GM12878 (cell line): ENCODE data around the gene ANK2. TPM values are rescaled to one million over a fixed set of nuclear protein-coding genes. Genes with fewer than 3 reads are reported as not detected.

Source experiments
- ATAC-seq: fragments of 200-7000 bp; cut with Tn5 transposase; 3 replicates; pipeline ENCODE4 v1.9.1; 2020; ENCODE audit warnings: mild to moderate bottlenecking, moderate library complexity
- BruUV-seq: library from RNA; stranded (reverse); fragments of 400-500 nt; replicated peaks from 2 replicates; lab custom pipeline; 2021; lab: Mats Ljungman, UMichigan
- CTCF ChIA-PET: fragments of 300-600 bp; sonication (Branson Sonifier 250); formaldehyde crosslinking; extraction: SDS; loops from one replicate; lab custom pipeline; 2021; ENCODE audit warnings: inconsistent platforms; lab: Yijun Ruan, JAX
- POLR2A ChIA-PET: fragments of 350-600 bp; formaldehyde crosslinking; extraction: SDS; loops from one replicate; lab custom pipeline; 2021; ENCODE audit warnings: inconsistent platforms; lab: Charles Lee
- RAD21 ChIA-PET: fragments of 300-600 bp; sonication (Branson Sonifier 250); formaldehyde crosslinking; loops from one replicate; lab custom pipeline; 2023; ENCODE audit warnings: antibody characterized with exemption; ENCODE audit not compliant: unreplicated experiment; lab: Charles Lee
- SMC1A ChIA-PET: fragments of 300-600 bp; sonication (Branson Sonifier 250); formaldehyde crosslinking; loops from one replicate; lab custom pipeline; 2023; ENCODE audit not compliant: unreplicated experiment, uncharacterized antibody; lab: Charles Lee
- DNase-seq: peaks from one replicate; pipeline ENCODE4 v3.0.0-alpha.2; 2011; ENCODE audit warnings: low read depth, low spot score
- FAIRE-seq: peaks from 3 replicates; lab custom pipeline; 2011; peaks lifted over from hg19 to GRCh38; lab: Jason Lieb, UNC
- H2AFZ ChIP-seq: 2 replicates; pipeline ENCODE4 v1.6.0; 2011; ENCODE audit warnings: low read depth, low read length, control low read depth; ENCODE audit not compliant: control insufficient read depth
- H3K27ac ChIP-seq: 2 replicates; pipeline ENCODE4 v1.5.1; 2011; ENCODE audit warnings: control low read depth; ENCODE audit not compliant: control insufficient read depth, insufficient read depth
- H3K27me3 ChIP-seq, 2 experiments: replicated peaks in 1 of 2; 2 replicates each; pipeline versions ENCODE4 v1.6.0 to v1.6.1; 2011; ENCODE audit warnings: low read length in 1 of 2; ENCODE audit not compliant: control insufficient read depth in 2 of 2, insufficient read depth in 2 of 2
- H3K36me3 ChIP-seq, 2 experiments: 2 replicates each; pipeline ENCODE4 v1.5.1; 2011; ENCODE audit warnings: low read length in 1 of 2; ENCODE audit not compliant: control insufficient read depth in 2 of 2, insufficient read depth in 2 of 2
- H3K4me1 ChIP-seq: 2 replicates; pipeline ENCODE4 v1.6.1; 2011; ENCODE audit warnings: mild to moderate bottlenecking, low read length, moderate library complexity, mixed read lengths; ENCODE audit not compliant: control insufficient read depth, insufficient read depth
- H3K4me2 ChIP-seq: 2 replicates; pipeline ENCODE4 v1.6.0; 2011; ENCODE audit warnings: control low read depth; ENCODE audit not compliant: control insufficient read depth, insufficient read depth
- H3K4me3 ChIP-seq: fragments of 200-600 bp; sonication (generic); 2 replicates; pipeline ENCODE4 v1.5.1; 2016
- H3K79me2 ChIP-seq: 2 replicates; pipeline ENCODE4 v1.6.0; 2011; ENCODE audit warnings: low read length; ENCODE audit not compliant: control insufficient read depth, insufficient read depth
- H3K9ac ChIP-seq: 2 replicates; pipeline ENCODE4 v1.8.0; 2011; ENCODE audit warnings: low read length, control low read depth, mixed read lengths; ENCODE audit not compliant: control insufficient read depth, insufficient read depth
- H3K9me3 ChIP-seq: replicated peaks from 3 replicates; pipeline ENCODE4 v1.5.1; 2011; ENCODE audit warnings: mild to moderate bottlenecking, low read length; ENCODE audit not compliant: control insufficient read depth, insufficient read depth
- H4K20me1 ChIP-seq: 2 replicates; pipeline ENCODE4 v1.6.0; 2011; ENCODE audit not compliant: control insufficient read depth, insufficient read depth
- KDM1A ChIP-seq: fragments of 200-600 bp; sonication (generic); IDR thresholded peaks from 2 replicates; pipeline ENCODE4 v1.6.1; 2016; ENCODE audit warnings: borderline replicate concordance
- NBN ChIP-seq: fragments of 450-650 bp; IDR thresholded peaks from 2 replicates; pipeline ENCODE4 v1.6.1; 2016
- NR2C1 ChIP-seq: fragments of 450-650 bp; IDR thresholded peaks from 2 replicates; pipeline ENCODE4 v1.6.1; 2017; ENCODE audit warnings: antibody characterized with exemption, mild to moderate bottlenecking, moderate library complexity
- PBX3 ChIP-seq: IDR thresholded peaks from 2 replicates; pipeline ENCODE4 v1.6.1; 2011; ENCODE audit warnings: mild to moderate bottlenecking, low read depth, low read length, moderate library complexity; ENCODE audit not compliant: insufficient replicate concordance
- WGBS: methylation state at CpG from one replicate; pipeline ENCODE4 v1.1.6; 2016; ENCODE audit warnings: low lambda C conversion rate; ENCODE audit not compliant: insufficient replicate concordance, insufficient coverage; ENCODE audit errors: missing lambda C conversion rate; 5-methylcytosine and 5-hydroxymethylcytosine counted together
- in situ Hi-C: fragments of 300-500 bp; cut with MboI; formaldehyde crosslinking; loops from 9 replicates; pipeline ENCODE4 v1.14.3; 2018; ENCODE audit warnings: mixed read lengths
- intact Hi-C: fragments of 100-400 bp; cut with micrococcal nuclease; formaldehyde crosslinking; loops from one replicate; pipeline ENCODE4 v1.14.2; 2022; ENCODE audit not compliant: unreplicated experiment
- polyA plus RNA-seq, 11 experiments: library from polyadenylated mRNA; depleted of rRNA in 4 of 11; unstranded in 6 of 11; stranded (reverse) in 5 of 11; fragments of >200 nt; fragmentation: Nextera tagmentation in 4 of 11; fragmentation: Illumina TruSeq in 1 of 11; extraction: Ambion mirVana in 4 of 11; extraction: Trizol in 1 of 11; gene quantifications; 1 replicate in 1 of 11; 2 replicates in 10 of 11; pipeline versions ENCODE4 v1.2.1 to v1.2.3, GENCODE V29; 2011 to 2016; ENCODE audit warnings: inconsistent platforms in 2 of 11, missing spikeins in 2 of 11, low read depth in 1 of 11
- total RNA-seq, 4 experiments: library from RNA; depleted of rRNA in 3 of 4; stranded (reverse); fragments of >200 nt in 3 of 4; fragmentation: Illumina TruSeq in 1 of 4; extraction: Trizol in 1 of 4; gene quantifications; 2 replicates each; pipeline versions ENCODE4 v1.2.1 to v1.2.3, GENCODE V29; 2013 to 2021

ANK2 gene
- total and polyA plus RNA-seq, 10 of the 15 experiments (the other 5 are each of a cell fraction or from before 2014, with no cell fraction given): 1.6 to 13.0 (median 4.1) TPM

GRCh38 chr4:113157086-113157857 lies 107.8 kb downstream of the ANK2 start (continued):
- TF ChIP-seq PBX3: no peak

- BruUV-seq: no TSS peak
- WGBS: 67% methylated on average over 3 of the region's 3 CpGs
- RAD21 ChIA-PET: no interaction called here
- no peaks in the 10 kb centered on the region for H3K9me3 ChIP-seq
- SMC1A ChIA-PET: interaction anchor here (0.6 kb wide), 1 partner anchor 83 kb away, joined by 5 read pairs; no protein-coding TSS in a partner anchor
- in situ Hi-C loops: no loop called here
- H4K20me1 ChIP-seq: no peaks in the 10 kb centered on the region
- no peak for ATAC-seq
- CTCF ChIA-PET: no interaction called here
- TF ChIP-seq KDM1A: no peak
- no peak for TF ChIP-seq NR2C1
- no peak for TF ChIP-seq NBN
- TF ChIP-seq, all 136 proteins: peak for 0
- Histone ChIP-seq H2AFZ (no peak overlapping the region), H3K27me3 (no peaks in the 10 kb centered on the region), H3K9ac (no peak overlapping the region), H3K4me3 (no peak overlapping the region), H3K4me2 (no peak overlapping the region), H3K36me3 (no peaks in the 10 kb centered on the region), H3K27ac (no peak overlapping the region), H3K79me2 (no peaks in the 10 kb centered on the region), H3K4me1 (no peaks in the 10 kb centered on the region)
- no peak for DNase-seq
- POLR2A ChIA-PET: no interaction called here
- intact Hi-C loops: no loop called here
- no peak for FAIRE-seq
Observed at GRCh38 chr4:113159942-113160545, 110.6 kb downstream of the ANK2 start.
